H9 (cell line): ENCODE data around the gene AHI1. TPM values are rescaled to one million over a fixed set of nuclear protein-coding genes. Genes with fewer than 3 reads are reported as not detected.

Experiments
- DNase-seq: peaks from one replicate; pipeline ENCODE4 v3.0.0-alpha.2; 2017
- H2AFZ ChIP-seq: one replicate; pipeline ENCODE4 v1.6.1; 2013; ENCODE audit warnings: mild to moderate bottlenecking, low read length, control low read depth, moderate library complexity
- H2AK5ac ChIP-seq: 2 replicates; pipeline ENCODE4 v1.6.1; 2013; ENCODE audit warnings: low read length, control low read depth, mixed read lengths; ENCODE audit not compliant: insufficient read length
- H2BK120ac ChIP-seq: one replicate; pipeline ENCODE4 v1.6.1; 2013; ENCODE audit warnings: low read depth, mild to moderate bottlenecking, low read length, control low read depth, inconsistent platforms; ENCODE audit not compliant: poor library complexity, severe bottlenecking
- H2BK12ac ChIP-seq: 2 replicates; pipeline ENCODE4 v1.6.1; 2013; ENCODE audit warnings: low read length, control low read depth, mixed read lengths, low read depth; ENCODE audit not compliant: insufficient read length
- H2BK15ac ChIP-seq: 2 replicates; pipeline ENCODE4 v1.6.1; 2013; ENCODE audit warnings: low read depth, low read length, control low read depth
- H2BK20ac ChIP-seq: one replicate; pipeline ENCODE4 v1.6.1; 2013; ENCODE audit warnings: low read depth, mild to moderate bottlenecking, low read length, control low read depth, inconsistent platforms; ENCODE audit not compliant: poor library complexity, severe bottlenecking
- H2BK5ac ChIP-seq: 2 replicates; pipeline ENCODE4 v1.6.1; 2013; ENCODE audit warnings: low read length, control low read depth, mixed read lengths; ENCODE audit not compliant: insufficient read length
- H3K14ac ChIP-seq: 2 replicates; pipeline ENCODE4 v1.6.1; 2013; ENCODE audit warnings: low read length, control low read depth; ENCODE audit not compliant: insufficient read depth
- H3K18ac ChIP-seq: 2 replicates; pipeline ENCODE4 v1.6.1; 2013; ENCODE audit warnings: low read depth, mild to moderate bottlenecking, mixed read lengths, low read length, control low read depth; ENCODE audit not compliant: insufficient read length
- H3K23ac ChIP-seq: 2 replicates; pipeline ENCODE4 v1.6.1; 2013; ENCODE audit warnings: low read length, control low read depth, mixed read lengths, low read depth; ENCODE audit not compliant: insufficient read length
- H3K23me2 ChIP-seq: 2 replicates; pipeline ENCODE4 v1.6.1; 2013; ENCODE audit warnings: low read depth, mild to moderate bottlenecking, mixed read lengths, low read length, control low read depth; ENCODE audit not compliant: insufficient read length, poor library complexity, severe bottlenecking
- H3K27ac ChIP-seq: 2 replicates; pipeline ENCODE4 v1.5.1; 2013; ENCODE audit warnings: low read length, control low read depth, mixed read lengths, low read depth; ENCODE audit not compliant: insufficient read length
- H3K27me3 ChIP-seq: 2 replicates; pipeline ENCODE4 v1.6.1; 2013; ENCODE audit warnings: low read length, control low read depth, inconsistent platforms; ENCODE audit not compliant: insufficient read depth
- H3K4ac ChIP-seq: 2 replicates; pipeline ENCODE4 v1.6.1; 2013; ENCODE audit warnings: low read depth, mild to moderate bottlenecking, control low read depth, inconsistent platforms, low read length, moderate library complexity
- H3K4me1 ChIP-seq: 2 replicates; pipeline ENCODE4 v1.6.1; 2013; ENCODE audit warnings: low read length, control low read depth, inconsistent platforms; ENCODE audit not compliant: insufficient read depth
- H3K4me2 ChIP-seq: 2 replicates; pipeline ENCODE4 v1.6.1; 2013; ENCODE audit warnings: low read length, control low read depth, mixed read lengths; ENCODE audit not compliant: insufficient read length, insufficient read depth
- H3K56ac ChIP-seq: 2 replicates; pipeline ENCODE4 v1.6.1; 2013; ENCODE audit warnings: low read depth, mild to moderate bottlenecking, mixed read lengths, low read length, control low read depth; ENCODE audit not compliant: insufficient read length
- H3K79me1 ChIP-seq: 2 replicates; pipeline ENCODE4 v1.6.1; 2013; ENCODE audit warnings: low read depth, mild to moderate bottlenecking, moderate library complexity, low read length, control low read depth, inconsistent platforms; ENCODE audit not compliant: insufficient read depth, poor library complexity, severe bottlenecking
- H3K79me2 ChIP-seq: 2 replicates; pipeline ENCODE4 v1.6.1; 2013; ENCODE audit warnings: low read length, control low read depth, inconsistent platforms; ENCODE audit not compliant: insufficient read depth
- H3K9ac ChIP-seq: 2 replicates; pipeline ENCODE4 v1.6.1; 2013; ENCODE audit warnings: low read length, control low read depth, mixed read lengths; ENCODE audit not compliant: insufficient read length; ENCODE audit errors: extremely low read depth
- H3K9me3 ChIP-seq: one replicate; pipeline ENCODE4 v1.6.1; 2013; ENCODE audit warnings: low read depth, low read length, inconsistent platforms; ENCODE audit not compliant: control insufficient read depth
- H3T11ph ChIP-seq: one replicate; pipeline ENCODE4 v1.6.1; 2013; ENCODE audit warnings: mild to moderate bottlenecking, low read length, control low read depth, inconsistent platforms
- H4K20me1 ChIP-seq: one replicate; pipeline ENCODE4 v1.6.1; 2013; ENCODE audit not compliant: control insufficient read depth, insufficient read length, insufficient read depth
- H4K5ac ChIP-seq: 2 replicates; pipeline ENCODE4 v1.6.1; 2013; ENCODE audit warnings: low read depth, mild to moderate bottlenecking, mixed read lengths, low read length, control low read depth; ENCODE audit not compliant: insufficient read length
- H4K8ac ChIP-seq: replicated peaks from 2 replicates; pipeline ENCODE4 v1.6.1; 2013; ENCODE audit warnings: low read length, control low read depth, mixed read lengths, low read depth; ENCODE audit not compliant: insufficient read length
- H4K91ac ChIP-seq: 2 replicates; pipeline ENCODE4 v1.6.1; 2013; ENCODE audit warnings: low read depth, mild to moderate bottlenecking, moderate library complexity, mixed read lengths, low read length, control low read depth; ENCODE audit not compliant: insufficient read length
- H3K27ac Mint-ChIP-seq, 3 experiments: 2 replicates in 2 of 3; 3 replicates in 1 of 3; pipeline ENCODE4 v1.8.0; 2020 to 2021; ENCODE audit warnings: mixed read lengths in 3 of 3, mild to moderate bottlenecking in 1 of 3, moderate library complexity in 1 of 3
- H3K27me3 Mint-ChIP-seq: 2 replicates; pipeline ENCODE4 v1.8.0; 2021; ENCODE audit warnings: low read depth, mild to moderate bottlenecking, moderate library complexity, mixed read lengths
- H3K36me3 Mint-ChIP-seq, 3 experiments: 2 replicates in 2 of 3; 3 replicates in 1 of 3; pipeline ENCODE4 v1.8.0; 2020 to 2021; ENCODE audit warnings: low read depth in 3 of 3, mixed read lengths in 3 of 3; ENCODE audit not compliant: insufficient read depth in 1 of 3
- H3K4me1 Mint-ChIP-seq, 2 experiments: 2 replicates each; pipeline ENCODE4 v1.8.0; 2020; ENCODE audit warnings: mixed read lengths in 2 of 2
- H3K4me3 Mint-ChIP-seq, 2 experiments: 2 replicates in 1 of 2; 3 replicates in 1 of 2; pipeline ENCODE4 v1.8.0; 2020 to 2021; ENCODE audit warnings: mild to moderate bottlenecking in 2 of 2, mixed read lengths in 2 of 2, moderate library complexity in 1 of 2
- H3K9me3 Mint-ChIP-seq, 2 experiments: 2 replicates in 1 of 2; 3 replicates in 1 of 2; pipeline ENCODE4 v1.8.0; 2020; ENCODE audit warnings: mild to moderate bottlenecking in 2 of 2, mixed read lengths in 2 of 2, moderate library complexity in 1 of 2
- CTCF ChIP-seq: fragments of 200-600 bp; sonication (generic); conservative IDR thresholded peaks from 3 replicates; pipeline ENCODE4 v1.8.0; 2021; ENCODE audit warnings: antibody characterized with exemption, mild to moderate bottlenecking
- WGBS: extraction: QIAGEN DNeasy Blood & Tissue Kit; methylation state at CpG from one replicate; pipeline ENCODE4 v1.1.7; 2013; ENCODE audit warnings: missing lambda C conversion rate, low lambda C conversion rate, mixed read lengths; ENCODE audit not compliant: insufficient read length; ENCODE audit errors: extremely low coverage; 5-methylcytosine and 5-hydroxymethylcytosine counted together
- total RNA-seq: library from RNA; stranded (reverse); gene quantifications from 2 replicates; pipeline ENCODE4 v1.2.1, GENCODE V29; 2021

The AHI1 gene
- total RNA-seq, 1 experiment from 2014 or later: 9.9 TPM

- Histone ChIP-seq H2BK20ac (no peak overlapping the region), H4K91ac (no peak overlapping the region), H3K79me1 (no peaks in the 10 kb centered on the region), H2AK5ac (no peak overlapping the region), H4K5ac (no peak overlapping the region), H2BK12ac (no peak overlapping the region), H3K27ac (no peak overlapping the region), H3K4me2 (no peak overlapping the region), H3K9me3 (no peaks in the 10 kb centered on the region), H3K27me3 (no peaks in the 10 kb centered on the region), H3K4ac (no peak overlapping the region), H3K14ac (no peak overlapping the region), H3K79me2 (no peaks in the 10 kb centered on the region), H3K23ac (no peak overlapping the region), H3K4me1 (no peaks in the 10 kb centered on the region), H2BK5ac (no peak overlapping the region), H4K20me1 (no peaks in the 10 kb centered on the region), H2BK15ac (no peak overlapping the region), H4K8ac (no peak overlapping the region), H3K18ac (no peak overlapping the region), H2AFZ (no peak overlapping the region), H3K56ac (no peak overlapping the region), H2BK120ac (no peak overlapping the region), H3K9ac (no peak overlapping the region), H3K23me2 (no peaks in the 10 kb centered on the region), H3T11ph (no peak overlapping the region)
- WGBS: no CpG with 5 or more reads among the region's 2 CpGs
- Mint-ChIP-seq H3K27ac (no peak overlapping the region), H3K9me3 (no peaks in the 10 kb centered on the region), H3K36me3 (0 out of 7 replicates have a peak, but pooled peaks cover 0 to 4% (median 0%) of the 10 kb centered on the region in 3 experiments), H3K4me3 (no peak overlapping the region), H3K4me1 (peaks cover 4 to 6% of the 10 kb centered on the region in 2 experiments; a peak in 3 of 4 replicates), H3K27me3 (no peaks in the 10 kb centered on the region)
- no peak for DNase-seq
- TF ChIP-seq CTCF: no peak
These were observed 199.1 kb downstream of the AHI1 start for GRCh38 chr6:135298455-135298854.
